ENCODE measurements around the gene ZNF195. TPM values are rescaled to one million over a fixed set of nuclear protein-coding genes. Genes with fewer than 3 reads are reported as not detected.
A peak's percentile ranks its signal among the peaks of the same experiment; 100 is the strongest.

The ZNF195 gene
- total and polyA plus RNA-seq, 10 of the 15 experiments (the other 5 are each of a cell fraction or from before 2014, with no cell fraction given): 30.4 to 51.8 (median 37.8) TPM

DNA sequence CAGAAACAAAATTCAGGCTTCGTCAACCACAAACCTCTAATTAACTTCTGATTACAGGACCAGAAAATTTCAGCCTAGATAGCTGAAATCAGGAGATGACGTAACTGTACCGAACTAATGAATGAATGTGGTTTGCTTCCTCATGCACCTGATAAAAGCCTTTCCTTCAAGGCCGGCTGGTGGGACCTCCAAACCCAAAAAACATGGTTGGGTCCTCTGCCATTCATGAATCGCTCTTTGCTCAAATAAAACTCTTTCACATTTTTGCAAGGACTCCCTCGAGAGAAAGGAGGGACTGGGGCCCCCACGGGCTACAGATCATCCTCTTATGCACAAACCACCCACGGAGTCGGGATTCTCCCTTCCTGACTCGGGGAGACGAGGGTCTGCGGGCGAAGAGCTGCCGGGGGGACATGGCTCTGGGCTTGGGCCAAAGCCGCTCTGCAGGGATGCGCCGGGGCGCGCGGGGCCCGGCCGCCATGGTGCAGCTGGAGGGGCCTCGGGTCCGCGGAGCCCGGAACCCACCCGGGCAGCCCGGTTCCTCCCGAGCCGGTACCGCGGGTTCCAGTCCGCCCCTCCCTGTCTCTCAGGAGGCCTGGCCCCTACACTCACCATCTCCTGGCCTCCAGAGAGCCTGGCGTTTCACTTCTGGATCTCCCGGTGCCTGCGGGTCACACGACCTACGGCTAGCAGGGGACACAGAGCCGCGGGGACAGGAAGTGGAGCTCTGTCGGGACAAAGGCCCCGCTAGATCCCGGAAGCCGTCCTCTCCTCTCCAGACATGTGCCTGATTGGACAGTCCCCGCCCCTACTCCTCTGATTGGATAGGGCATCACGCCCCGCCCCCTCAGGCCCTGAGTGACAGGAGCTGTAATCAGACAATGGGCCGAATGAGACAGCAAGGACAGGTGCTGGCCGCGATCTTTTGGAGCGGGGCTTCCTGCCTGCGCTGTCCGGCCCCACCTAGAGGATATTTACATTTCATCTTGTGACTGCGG lies at the start of gene ZNF195 (continued):
- TF ChIP-seq CUX1 (IDR thresholded peaks at IDR 0.05; ENCODE audit: insufficient replicate concordance, low read depth, low read length) (no peak), IKZF2 (IDR thresholded peaks at IDR 0.05) (0 out of 4 replicates have a peak, but pooled peaks have one; percentile 17 to 22), DPF2 (IDR thresholded peaks at IDR 0.05) (peak; percentile 76), MYC (IDR thresholded peaks at IDR 0.05; ENCODE audit: insufficient read depth, insufficient read length, insufficient replicate concordance, low read length, severe bottlenecking) (peak; percentile 38), NR2C2 (IDR thresholded peaks at IDR 0.05; ENCODE audit: borderline replicate concordance, control insufficient read depth, insufficient read length, low read depth) (no peak), TCF12 (IDR thresholded peaks at IDR 0.05; ENCODE audit: low read depth, low read length) (peak; percentile 13; the same call in 1 of the 2 replicates), ZNF274 (IDR thresholded peaks at IDR 0.05; ENCODE audit: insufficient read depth, insufficient read length) (no peak), IRF4 (IDR thresholded peaks at IDR 0.05; ENCODE audit: low read depth, low read length) (no peak), USF1 (IDR thresholded peaks at IDR 0.05; ENCODE audit: borderline replicate concordance, extremely low read length, insufficient read depth, low read depth, low read length) (peak; percentile 29), NBN (IDR thresholded peaks at IDR 0.05) (peak; percentile 80), MTA2 (IDR thresholded peaks at IDR 0.05; ENCODE audit: low read depth) (peak; percentile 74; the same call in 1 of the 2 replicates), BACH1 (IDR thresholded peaks at IDR 0.05; ENCODE audit: borderline replicate concordance) (peak; percentile 79), YY1 (IDR thresholded peaks at IDR 0.05; ENCODE audit: low read depth, low read length) (peak; percentile 87), TAF1 (IDR thresholded peaks at IDR 0.05; ENCODE audit: borderline replicate concordance, low read depth, low read length) (peak; percentile 92), SPI1 (IDR thresholded peaks at IDR 0.05; ENCODE audit: borderline replicate concordance, insufficient read depth, low read depth, low read length) (no peak), NR2C1 (IDR thresholded peaks at IDR 0.05) (peak; percentile 28; the same call in 1 of the 2 replicates)
- TF ChIP-seq, protein P1, sequence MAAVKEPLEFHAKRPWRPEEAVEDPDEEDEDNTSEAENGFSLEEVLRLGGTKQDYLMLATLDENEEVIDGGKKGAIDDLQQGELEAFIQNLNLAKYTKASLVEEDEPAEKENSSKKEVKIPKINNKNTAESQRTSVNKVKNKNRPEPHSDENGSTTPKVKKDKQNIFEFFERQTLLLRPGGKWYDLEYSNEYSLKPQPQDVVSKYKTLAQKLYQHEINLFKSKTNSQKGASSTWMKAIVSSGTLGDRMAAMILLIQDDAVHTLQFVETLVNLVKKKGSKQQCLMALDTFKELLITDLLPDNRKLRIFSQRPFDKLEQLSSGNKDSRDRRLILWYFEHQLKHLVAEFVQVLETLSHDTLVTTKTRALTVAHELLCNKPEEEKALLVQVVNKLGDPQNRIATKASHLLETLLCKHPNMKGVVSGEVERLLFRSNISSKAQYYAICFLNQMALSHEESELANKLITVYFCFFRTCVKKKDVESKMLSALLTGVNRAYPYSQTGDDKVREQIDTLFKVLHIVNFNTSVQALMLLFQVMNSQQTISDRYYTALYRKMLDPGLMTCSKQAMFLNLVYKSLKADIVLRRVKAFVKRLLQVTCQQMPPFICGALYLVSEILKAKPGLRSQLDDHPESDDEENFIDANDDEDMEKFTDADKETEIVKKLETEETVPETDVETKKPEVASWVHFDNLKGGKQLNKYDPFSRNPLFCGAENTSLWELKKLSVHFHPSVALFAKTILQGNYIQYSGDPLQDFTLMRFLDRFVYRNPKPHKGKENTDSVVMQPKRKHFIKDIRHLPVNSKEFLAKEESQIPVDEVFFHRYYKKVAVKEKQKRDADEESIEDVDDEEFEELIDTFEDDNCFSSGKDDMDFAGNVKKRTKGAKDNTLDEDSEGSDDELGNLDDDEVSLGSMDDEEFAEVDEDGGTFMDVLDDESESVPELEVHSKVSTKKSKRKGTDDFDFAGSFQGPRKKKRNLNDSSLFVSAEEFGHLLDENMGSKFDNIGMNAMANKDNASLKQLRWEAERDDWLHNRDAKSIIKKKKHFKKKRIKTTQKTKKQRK (IDR thresholded peaks at IDR 0.05; ENCODE audit: low read depth, low read length): no peak
